HEK293T (cell line): ENCODE data around the gene TMEM174.

Source experiments
- BHLHE40 ChIP-seq: fragments of 450-650 bp; IDR thresholded peaks from 2 replicates; pipeline ENCODE4 v1.6.1; 2016; ENCODE audit warnings: mild to moderate bottlenecking, moderate library complexity, borderline replicate concordance
- ELF4 ChIP-seq: fragments of 450-650 bp; IDR thresholded peaks from 2 replicates; pipeline ENCODE4 v1.6.1; 2017; ENCODE audit warnings: antibody characterized with exemption
- FOXA1 ChIP-seq: fragments of 450-650 bp; IDR thresholded peaks from 2 replicates; pipeline ENCODE4 v1.6.1; 2016; ENCODE audit warnings: mild to moderate bottlenecking
- FOXM1 ChIP-seq: fragments of 450-650 bp; IDR thresholded peaks from 2 replicates; pipeline ENCODE4 v1.6.1; 2017; ENCODE audit warnings: mild to moderate bottlenecking, borderline replicate concordance
- L3MBTL2 ChIP-seq: fragments of 450-650 bp; conservative IDR thresholded peaks from 2 replicates; pipeline ENCODE4 v1.6.1; 2016; ENCODE audit warnings: mild to moderate bottlenecking
- LEF1 ChIP-seq: fragments of 450-650 bp; IDR thresholded peaks from 2 replicates; pipeline ENCODE4 v1.6.1; 2017; ENCODE audit warnings: mild to moderate bottlenecking, borderline replicate concordance
- NFRKB ChIP-seq: fragments of 450-650 bp; IDR thresholded peaks from 2 replicates; pipeline ENCODE4 v1.6.1; 2016; ENCODE audit warnings: mild to moderate bottlenecking, moderate library complexity
- PKNOX1 ChIP-seq: fragments of 450-650 bp; IDR thresholded peaks from 2 replicates; pipeline ENCODE4 v1.6.1; 2016
- SP1 ChIP-seq: fragments of 450-650 bp; IDR thresholded peaks from 2 replicates; pipeline ENCODE4 v1.6.1; 2017
- TARDBP ChIP-seq: fragments of 450-650 bp; IDR thresholded peaks from 2 replicates; pipeline ENCODE4 v1.6.1; 2016

- TF ChIP-seq FOXA1 = no peak
- TF ChIP-seq SP1 = no peak
- TF ChIP-seq L3MBTL2 = no peak
- no peak for TF ChIP-seq PKNOX1
- TF ChIP-seq TARDBP = no peak
- TF ChIP-seq BHLHE40 = no peak
- TF ChIP-seq NFRKB = no peak
- no peak for TF ChIP-seq LEF1
- TF ChIP-seq ELF4 = no peak
- TF ChIP-seq FOXM1 = no peak
Observed at GRCh38 chr5:73221161-73221560, 48.2 kb downstream of the TMEM174 start.
